Cardiac fibroblast (primary cell): ENCODE results near the gene SMYD5.

Source experiments
- DNase-seq, 2 donors: peaks; one replicate each; pipeline versions ENCODE4 v3.0.0 to v3.0.0-alpha.2; 2010; ENCODE audit warnings: low read depth in 2 of 2
- H3K4me3 ChIP-seq, 2 donors: replicated peaks in 1 of 2; 1 replicate in 1 of 2; 2 replicates in 1 of 2; pipeline ENCODE4 v1.5.1; 2011; ENCODE audit warnings: low read depth in 2 of 2, low read length in 2 of 2, mild to moderate bottlenecking in 2 of 2, moderate library complexity in 1 of 2
- TF ChIP-seq, protein P1 (sequence below): IDR thresholded peaks from one replicate; pipeline ENCODE4 v1.5.1; 2011; ENCODE audit warnings: low read depth, mild to moderate bottlenecking, low read length, inconsistent platforms

The SMYD5 gene

DNA sequence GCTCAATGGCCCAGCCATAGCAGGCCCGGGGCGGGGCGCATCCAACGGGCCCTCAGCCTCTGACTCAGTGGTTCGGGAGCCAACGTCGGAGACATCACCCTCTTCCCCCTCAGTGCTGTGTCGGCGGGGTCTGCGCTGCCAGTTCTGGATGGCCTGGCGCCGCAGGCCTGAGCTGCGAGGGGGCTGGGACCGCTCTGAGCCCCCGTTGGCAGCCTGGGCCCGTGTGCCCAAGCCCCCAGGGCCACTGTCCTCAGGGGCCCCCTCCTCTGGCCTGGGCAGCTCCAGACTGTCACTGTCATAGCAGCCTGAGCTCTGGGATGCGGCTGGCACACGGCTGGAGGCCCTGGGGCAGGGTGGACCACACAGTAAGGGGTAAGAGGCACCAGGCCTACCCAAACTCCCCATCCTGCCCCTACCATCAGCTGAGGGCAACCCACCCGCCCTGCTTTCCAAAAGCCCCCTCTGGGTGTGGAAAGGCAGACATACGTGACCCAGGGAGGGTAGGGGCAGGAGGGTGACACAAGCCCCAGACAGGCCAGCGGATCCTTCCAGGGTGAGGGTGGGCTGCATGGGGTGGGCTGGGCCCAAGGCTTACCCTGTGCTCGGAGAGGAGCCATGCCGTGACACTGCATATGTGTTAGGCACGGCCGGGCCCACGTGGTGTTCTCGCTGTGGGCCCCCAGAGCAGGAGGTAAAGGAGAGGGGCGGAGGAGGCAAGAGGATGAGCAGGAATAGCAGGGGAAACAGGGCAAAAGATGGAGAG lies 51.4 kb downstream of the SMYD5 start:
- no peak for DNase-seq
- H3K4me3 ChIP-seq: no peak overlapping the region
- TF ChIP-seq, protein P1, sequence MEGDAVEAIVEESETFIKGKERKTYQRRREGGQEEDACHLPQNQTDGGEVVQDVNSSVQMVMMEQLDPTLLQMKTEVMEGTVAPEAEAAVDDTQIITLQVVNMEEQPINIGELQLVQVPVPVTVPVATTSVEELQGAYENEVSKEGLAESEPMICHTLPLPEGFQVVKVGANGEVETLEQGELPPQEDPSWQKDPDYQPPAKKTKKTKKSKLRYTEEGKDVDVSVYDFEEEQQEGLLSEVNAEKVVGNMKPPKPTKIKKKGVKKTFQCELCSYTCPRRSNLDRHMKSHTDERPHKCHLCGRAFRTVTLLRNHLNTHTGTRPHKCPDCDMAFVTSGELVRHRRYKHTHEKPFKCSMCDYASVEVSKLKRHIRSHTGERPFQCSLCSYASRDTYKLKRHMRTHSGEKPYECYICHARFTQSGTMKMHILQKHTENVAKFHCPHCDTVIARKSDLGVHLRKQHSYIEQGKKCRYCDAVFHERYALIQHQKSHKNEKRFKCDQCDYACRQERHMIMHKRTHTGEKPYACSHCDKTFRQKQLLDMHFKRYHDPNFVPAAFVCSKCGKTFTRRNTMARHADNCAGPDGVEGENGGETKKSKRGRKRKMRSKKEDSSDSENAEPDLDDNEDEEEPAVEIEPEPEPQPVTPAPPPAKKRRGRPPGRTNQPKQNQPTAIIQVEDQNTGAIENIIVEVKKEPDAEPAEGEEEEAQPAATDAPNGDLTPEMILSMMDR: no peak

GRCh38 chr2:73266061-73266901 lies 52.2 kb downstream of the SMYD5 start:
- no peak overlapping the region for H3K4me3 ChIP-seq
- TF ChIP-seq, protein P1: no peak
- DNase-seq: no peak

GRCh38 chr2:73267008-73267407 lies 53.0 kb downstream of the SMYD5 start:
- DNase-seq: no peak
- H3K4me3 ChIP-seq: no peak overlapping the region
- TF ChIP-seq, protein P1: no peak

DNA sequence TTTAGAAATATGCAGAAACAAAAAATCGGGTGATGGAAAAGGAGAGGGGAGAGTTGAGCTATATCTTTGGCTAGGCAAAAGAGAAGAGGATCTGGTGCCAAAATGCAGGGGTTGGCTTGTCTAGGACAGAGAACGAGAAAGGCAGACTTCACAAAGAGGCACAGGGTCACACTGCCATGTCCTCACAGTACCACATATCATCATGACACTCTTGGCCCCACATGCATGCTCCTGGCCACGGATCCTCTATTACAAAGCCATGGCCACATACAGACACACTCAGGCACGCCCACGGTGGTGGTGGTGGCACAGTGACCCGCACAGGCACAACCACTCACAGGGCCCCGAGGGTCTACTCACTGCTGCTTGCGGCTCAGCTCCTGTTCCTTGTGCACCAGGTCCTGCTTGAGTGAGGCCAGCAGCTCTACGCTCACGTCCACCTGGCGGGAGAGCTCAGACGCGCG lies 54.4 kb downstream of the SMYD5 start:
- no peak overlapping the region for H3K4me3 ChIP-seq
- TF ChIP-seq, protein P1: no peak
- no peak for DNase-seq

DNA sequence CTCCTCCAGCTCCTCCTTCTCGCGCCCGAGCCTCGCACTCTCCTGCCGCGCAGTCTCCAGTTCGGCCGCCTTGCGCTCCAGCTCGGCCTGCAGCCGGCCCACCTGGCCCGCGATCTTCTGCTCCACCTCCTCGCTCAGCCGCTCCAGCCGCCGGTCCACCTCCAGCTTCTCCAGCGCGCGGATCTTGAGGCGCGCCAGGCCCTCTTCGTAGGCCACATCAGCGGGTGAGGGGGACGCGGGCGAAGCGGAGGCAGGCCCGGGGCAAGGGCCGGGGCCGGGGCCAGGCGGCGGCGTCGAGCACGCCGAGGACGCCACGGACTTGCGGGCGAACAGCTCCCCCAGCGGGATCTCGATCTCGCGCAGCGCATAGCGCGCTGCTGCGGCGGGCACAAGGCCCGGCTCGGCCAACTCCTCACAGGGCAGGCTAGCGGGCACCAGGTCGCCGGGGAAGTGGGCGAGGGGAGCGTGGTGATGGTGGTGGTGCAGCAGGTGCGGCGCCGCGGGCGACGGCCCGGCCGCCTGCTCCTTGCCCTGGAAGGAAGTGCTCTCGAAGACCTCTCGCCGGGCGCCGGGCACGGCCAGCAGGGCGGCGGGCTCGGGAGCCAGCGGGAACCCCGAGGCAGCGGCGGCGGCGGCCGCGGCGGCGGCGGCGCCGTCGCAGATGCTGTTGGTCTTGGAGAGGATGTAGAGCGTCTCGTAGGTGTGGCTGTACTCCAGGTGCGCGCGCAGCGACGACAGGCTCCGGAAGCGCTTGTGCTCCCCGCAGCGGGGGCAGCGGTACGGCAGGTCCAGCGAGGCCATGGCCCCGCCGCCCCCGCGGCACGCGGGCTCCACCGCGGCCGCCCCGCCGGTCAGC lies 55.0 kb downstream of the SMYD5 start:
- TF ChIP-seq, protein P1: no peak
- peak in 1 of 2 donors; percentile 21 for DNase-seq
- no peak overlapping the region for H3K4me3 ChIP-seq

- no peak overlapping the region for H3K4me3 ChIP-seq
- no peak for DNase-seq
- TF ChIP-seq, protein P1: no peak
Measured at GRCh38 chr2:73269686-73270465, 55.8 kb downstream of the SMYD5 start.
